PC-9 (cell line): Measurements from ENCODE around the gene BMP4.

Experiments used
- EZH2 ChIP-seq: fragments of 200-600 bp; sonication (generic); IDR thresholded peaks from 2 replicates; pipeline ENCODE4 v1.8.0; 2017; ENCODE audit warnings: antibody characterized with exemption, low read depth
- TF ChIP-seq, protein P1 (sequence below): fragments of 200-600 bp; sonication (generic); conservative IDR thresholded peaks from 2 replicates; pipeline ENCODE4 v1.6.1; 2017; ENCODE audit warnings: mixed run types, antibody characterized with exemption, mild to moderate bottlenecking, moderate library complexity

DNA sequence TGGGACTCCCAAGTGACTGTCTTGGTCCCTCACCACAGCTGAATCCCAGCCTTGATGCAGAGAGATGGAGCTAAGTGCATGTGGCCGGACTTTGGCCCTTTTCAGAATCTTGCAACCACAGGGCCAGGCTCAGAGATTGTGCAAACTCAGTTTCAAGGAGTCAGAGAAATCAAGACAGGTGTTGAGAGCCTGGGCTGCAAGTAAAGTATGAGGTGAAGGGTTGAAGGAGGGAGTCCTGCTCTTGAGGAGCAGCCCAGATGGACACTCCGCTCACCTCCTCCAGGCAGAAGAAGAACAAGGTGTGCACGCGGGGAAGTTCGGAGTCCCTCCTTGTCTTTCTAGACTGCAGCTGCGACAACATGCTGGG is 6.3 kb upstream of the BMP4 start:
- TF ChIP-seq, protein P1, sequence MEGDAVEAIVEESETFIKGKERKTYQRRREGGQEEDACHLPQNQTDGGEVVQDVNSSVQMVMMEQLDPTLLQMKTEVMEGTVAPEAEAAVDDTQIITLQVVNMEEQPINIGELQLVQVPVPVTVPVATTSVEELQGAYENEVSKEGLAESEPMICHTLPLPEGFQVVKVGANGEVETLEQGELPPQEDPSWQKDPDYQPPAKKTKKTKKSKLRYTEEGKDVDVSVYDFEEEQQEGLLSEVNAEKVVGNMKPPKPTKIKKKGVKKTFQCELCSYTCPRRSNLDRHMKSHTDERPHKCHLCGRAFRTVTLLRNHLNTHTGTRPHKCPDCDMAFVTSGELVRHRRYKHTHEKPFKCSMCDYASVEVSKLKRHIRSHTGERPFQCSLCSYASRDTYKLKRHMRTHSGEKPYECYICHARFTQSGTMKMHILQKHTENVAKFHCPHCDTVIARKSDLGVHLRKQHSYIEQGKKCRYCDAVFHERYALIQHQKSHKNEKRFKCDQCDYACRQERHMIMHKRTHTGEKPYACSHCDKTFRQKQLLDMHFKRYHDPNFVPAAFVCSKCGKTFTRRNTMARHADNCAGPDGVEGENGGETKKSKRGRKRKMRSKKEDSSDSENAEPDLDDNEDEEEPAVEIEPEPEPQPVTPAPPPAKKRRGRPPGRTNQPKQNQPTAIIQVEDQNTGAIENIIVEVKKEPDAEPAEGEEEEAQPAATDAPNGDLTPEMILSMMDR, result no peak
- no peak for TF ChIP-seq EZH2
